HT1080 (cell line): Measurements from ENCODE around the gene CCDC89. TPM values are rescaled to one million over a fixed set of nuclear protein-coding genes. Genes with fewer than 3 reads are reported as not detected.
"Not testable (repeated sequence)": the region's sequence is repeated elsewhere in the genome, so short reads cannot be mapped to it uniquely, and the experiment has no call there.

Experiments used
- DNase-seq: peaks from one replicate; pipeline ENCODE4 v3.0.0-alpha.2; 2015; ENCODE audit warnings: low read depth
- total RNA-seq: library from RNA; depleted of rRNA; stranded (reverse); fragments of >200 nt; shearing (Covaris generic); gene quantifications from 2 replicates; pipeline ENCODE4 v1.2.3, GENCODE V29; 2014; rRNA removed

Gene CCDC89
- total RNA-seq, 1 experiment from 2014 or later, result 0.16 TPM

DNA sequence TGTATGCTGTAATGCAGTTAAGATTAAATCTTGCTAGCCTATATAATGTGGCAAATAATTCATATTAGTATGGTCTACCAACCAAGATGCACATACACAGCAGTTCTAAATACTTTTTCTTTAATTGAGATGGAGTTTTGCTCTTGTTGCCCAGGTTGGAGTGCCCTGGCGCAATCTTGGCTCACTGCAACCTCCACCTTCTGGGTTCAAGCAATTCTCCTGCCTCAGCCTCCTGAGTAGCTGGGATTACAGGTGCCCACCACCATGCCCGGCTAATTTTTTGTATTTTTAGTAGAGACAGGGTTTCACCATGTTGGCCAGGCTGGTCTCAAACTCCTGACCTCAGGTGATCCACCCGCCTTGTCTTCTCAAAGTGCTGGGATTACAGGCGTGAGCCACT is 31.7 kb downstream of the CCDC89 start:
- DNase-seq, result not testable (repeated sequence)

DNA sequence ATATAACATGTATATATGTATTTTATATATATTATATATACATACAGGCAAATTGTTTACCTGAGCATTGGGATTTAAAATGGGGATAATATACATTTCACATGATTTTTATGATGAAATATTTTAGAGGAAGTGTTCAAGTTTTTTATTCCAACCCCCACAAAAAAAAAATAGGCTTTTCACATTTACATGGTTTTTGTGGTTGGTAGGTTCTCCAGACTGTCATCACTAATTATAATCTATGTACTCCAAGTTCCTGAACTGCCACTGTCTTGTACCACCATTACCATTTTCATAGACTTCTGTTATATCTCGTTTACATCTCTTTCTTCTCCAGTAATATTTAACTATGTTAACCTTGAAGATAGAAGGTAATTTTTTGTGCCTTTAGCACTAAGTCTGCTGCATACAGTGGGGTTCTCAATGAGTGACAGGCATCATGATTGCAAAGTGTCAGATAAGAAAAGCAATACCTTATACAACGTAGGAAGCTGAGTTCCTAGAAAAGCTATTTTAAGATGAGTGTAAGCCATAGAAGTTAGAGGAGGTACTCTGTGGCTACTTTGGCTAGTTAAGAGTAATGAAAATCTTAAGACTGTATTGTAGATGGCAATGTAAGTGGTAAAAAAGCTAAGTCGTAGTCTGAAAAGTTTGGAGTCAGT is 33.1 kb downstream of the CCDC89 start:
- no peak for DNase-seq

- DNase-seq, result no peak
Observed at GRCh38 chr11:85651118-85651517, 34.9 kb downstream of the CCDC89 start.

GRCh38 chr11:85647604-85648299 is 38.2 kb downstream of the CCDC89 start, which contains the start of gene TMEM126A:
TSS of gene TMEM126A (plus strand) at chr11:85647967. CDS start at chr11:85650256, 2,289 bp downstream.
- DNase-seq, result peak; percentile 86

GRCh38 chr11:85647078-85647477 is 38.9 kb downstream of the CCDC89 start:
- no peak for DNase-seq

- no peak for DNase-seq
Observed at GRCh38 chr11:85643191-85643614, 42.8 kb downstream of the CCDC89 start.

DNA sequence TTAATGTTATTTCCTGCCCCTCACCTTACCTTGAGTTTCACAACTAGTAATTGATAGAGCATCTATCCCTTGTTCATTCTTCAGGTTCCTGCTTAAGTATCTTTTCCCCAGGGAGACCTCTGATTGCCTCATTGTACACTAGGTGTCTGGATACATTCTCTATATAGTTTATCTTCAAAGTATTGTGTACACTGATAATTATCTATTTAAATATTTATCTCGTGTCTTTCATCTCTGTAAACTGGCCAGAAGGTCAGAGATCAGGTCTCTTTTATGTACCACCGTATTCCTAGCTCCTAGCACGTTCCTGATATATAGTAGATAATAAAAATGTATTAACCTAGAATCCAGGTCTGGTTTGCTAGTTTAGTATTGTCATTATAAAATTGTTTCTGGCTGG is 51.2 kb downstream of the CCDC89 start:
- no peak for DNase-seq

Other genes with a start within 250 kb of the CCDC89 start
- gene DLG2, start 58.9 kb downstream of the CCDC89 start, total RNA-seq, result 0.23 and 0.34 TPM in 2 replicates
- gene TMEM126B, start 57.6 kb downstream of the CCDC89 start, total RNA-seq, result 88.7 and 93.6 TPM in 2 replicates
- 38.9 and 39.4 TPM in 2 replicates for gene TMEM126A, start 38.2 kb downstream of the CCDC89 start, total RNA-seq
- 23.7 and 24.0 TPM in 2 replicates for gene CREBZF, start 21.1 kb downstream of the CCDC89 start, total RNA-seq
- gene SYTL2, start 124.9 kb upstream of the CCDC89 start, total RNA-seq, result 19.6 and 23.4 TPM in 2 replicates
- not detected in 2 replicates for gene CCDC83, start 169.2 kb upstream of the CCDC89 start, total RNA-seq